HuH-7.5 (cell line): ENCODE results near the gene PPP6R3.
"Not testable (repeated sequence)": the region's sequence is repeated elsewhere in the genome, so short reads cannot be mapped to it uniquely, and the experiment has no call there.

Experiments used
- DNase-seq: peaks from one replicate; pipeline ENCODE4 v3.0.0; 2011; ENCODE audit warnings: low spot score

PPP6R3 gene

DNA sequence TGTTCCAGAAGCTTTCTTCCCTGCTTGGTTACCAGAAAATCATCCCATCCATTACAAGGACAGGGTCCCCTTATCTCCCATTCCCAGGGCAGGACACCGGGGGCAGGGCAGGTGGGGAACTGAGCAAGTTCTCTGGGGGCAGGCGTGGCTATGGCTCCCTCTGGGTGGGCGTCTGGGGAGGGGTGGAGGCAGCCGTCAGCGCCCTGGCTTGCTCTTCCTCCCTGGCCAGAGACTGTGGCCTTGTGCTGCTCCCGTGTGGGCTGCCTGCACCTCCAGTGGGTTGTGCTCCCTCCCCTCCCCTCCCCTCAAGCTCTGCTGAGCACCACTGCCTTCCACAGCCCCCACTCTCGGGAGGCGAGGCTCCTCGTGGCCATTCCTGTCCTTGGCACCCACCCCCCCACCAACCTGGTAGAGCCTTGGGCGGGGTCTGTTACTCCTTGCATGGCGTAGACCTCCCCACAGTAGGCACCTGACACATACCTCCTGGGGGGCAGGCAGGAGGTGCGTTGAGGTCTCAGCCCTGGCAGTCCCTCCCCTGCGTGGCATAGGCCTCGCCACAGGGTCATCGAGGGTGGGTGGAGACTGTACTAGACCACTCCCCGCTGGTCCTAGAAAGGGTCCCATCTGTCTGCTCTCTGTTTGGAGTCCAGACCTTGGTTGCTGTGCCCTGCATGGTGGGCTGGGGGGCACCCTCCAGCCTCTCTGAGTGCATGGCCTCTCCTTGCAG is 24.2 kb upstream of the PPP6R3 start:
- no peak for DNase-seq

DNA sequence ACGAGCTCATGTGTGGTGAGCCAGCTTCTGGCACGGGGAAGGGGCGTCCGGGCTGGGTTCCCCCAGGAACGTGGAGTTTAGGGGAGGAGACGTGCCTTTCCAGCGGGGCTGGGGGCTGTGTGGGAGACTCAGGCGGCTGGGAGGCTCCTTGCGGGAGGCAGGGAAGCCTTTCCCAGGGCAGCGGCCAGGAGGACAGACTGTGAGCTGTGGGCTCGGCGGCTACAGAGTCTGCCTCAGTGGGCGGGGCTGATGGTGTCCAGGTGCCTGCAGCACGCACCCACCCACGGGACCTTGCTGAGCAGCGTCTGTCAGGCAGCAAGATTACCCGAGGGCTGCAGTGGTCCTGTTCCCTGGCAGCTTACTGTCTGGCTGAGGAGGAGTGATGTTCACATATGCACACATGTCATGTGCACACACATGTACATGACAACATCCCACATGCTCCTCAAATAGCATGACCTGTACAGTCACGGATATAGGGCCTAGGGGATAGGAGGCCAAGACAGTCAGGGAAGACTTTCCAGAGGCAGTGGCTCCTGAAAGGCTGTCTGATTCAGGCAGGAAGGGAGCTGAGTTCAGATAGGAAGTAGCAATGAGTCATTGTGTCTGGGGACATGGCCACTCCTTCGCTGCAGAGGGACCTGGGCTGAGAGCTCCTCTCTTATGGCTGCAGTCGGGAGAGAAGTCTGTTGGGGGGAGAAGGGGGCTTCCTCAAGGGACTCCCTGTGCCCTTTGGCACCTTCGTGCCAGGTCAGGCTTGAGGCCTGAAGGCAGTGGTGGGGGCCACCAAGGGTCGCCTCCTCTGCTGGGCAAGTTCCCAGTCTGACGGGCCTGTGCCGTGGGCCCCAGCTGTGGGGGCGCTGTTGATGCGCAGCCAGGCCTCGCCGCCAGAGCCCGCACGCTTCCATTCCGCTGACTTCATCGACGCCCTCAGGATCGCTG is 23.3 kb upstream of the PPP6R3 start:
- no peak for DNase-seq

DNA sequence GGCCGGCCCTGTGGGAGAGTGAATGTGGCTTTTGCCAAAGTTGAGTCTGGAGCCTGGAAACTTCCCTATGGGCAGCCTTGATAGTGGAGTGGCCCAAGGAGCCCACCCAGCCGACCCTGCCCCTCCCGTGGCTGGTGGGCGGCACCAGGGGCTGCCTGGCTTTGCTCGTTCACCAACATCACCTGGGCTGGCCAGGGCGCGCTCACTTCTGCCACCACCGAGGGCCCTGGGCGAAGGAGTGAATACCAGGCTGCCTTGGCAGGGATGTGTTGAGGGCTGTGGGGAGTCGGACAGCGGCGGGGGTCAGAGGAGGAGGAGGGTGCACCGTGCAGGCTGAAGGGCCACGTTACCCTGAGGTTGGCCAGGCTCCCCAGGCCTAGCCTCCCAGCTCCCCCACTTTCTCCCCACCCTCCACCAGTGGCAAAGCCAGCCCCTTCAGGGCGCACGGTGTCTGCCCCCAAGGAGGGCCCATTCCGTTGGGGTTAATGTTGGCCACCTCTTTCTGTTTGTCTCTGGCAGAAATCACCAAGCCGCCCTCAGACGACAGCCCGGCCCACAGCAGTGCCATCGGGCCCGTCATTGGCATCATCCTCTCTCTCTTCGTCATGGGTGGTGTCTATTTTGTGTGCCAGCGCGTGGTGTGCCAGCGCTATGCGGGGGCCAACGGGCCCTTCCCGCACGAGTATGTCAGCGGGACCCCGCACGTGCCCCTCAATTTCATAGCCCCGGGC is 22.5 kb upstream of the PPP6R3 start:
- DNase-seq, result no peak

GRCh38 chr11:68438658-68439259 is 21.8 kb upstream of the PPP6R3 start:
- DNase-seq, result no peak

DNA sequence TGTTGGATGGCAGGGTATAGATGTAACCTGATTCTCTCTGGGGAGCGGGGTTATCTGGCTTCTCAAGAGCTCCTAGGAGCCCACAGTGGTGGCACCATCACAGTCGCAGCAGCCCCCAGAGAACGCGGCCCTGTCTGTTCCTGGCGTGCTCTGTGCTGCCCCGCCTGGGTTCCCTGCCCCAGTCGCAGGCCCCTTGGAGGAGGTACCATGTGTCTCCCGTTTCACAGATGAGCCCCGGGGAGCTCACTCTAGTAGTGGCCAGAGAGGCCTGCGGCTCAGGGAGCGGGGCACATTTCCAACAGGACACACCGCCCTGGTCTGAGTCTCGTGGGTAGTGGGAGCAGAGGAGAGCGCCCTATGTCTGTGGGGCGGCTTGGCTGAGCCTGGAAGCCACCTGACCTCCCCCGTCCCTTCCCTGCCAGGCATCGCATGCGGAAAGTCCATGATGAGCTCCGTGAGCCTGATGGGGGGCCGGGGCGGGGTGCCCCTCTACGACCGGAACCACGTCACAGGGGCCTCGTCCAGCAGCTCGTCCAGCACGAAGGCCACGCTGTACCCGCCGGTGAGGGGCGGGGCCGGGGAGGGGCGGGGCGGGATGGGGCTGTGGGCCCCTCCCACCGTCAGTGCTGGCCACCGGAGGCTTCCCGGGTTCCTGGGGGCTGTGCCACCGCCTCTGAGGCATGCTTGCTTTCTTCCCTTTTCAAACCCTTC is 21.0 kb upstream of the PPP6R3 start:
- no peak for DNase-seq

DNA sequence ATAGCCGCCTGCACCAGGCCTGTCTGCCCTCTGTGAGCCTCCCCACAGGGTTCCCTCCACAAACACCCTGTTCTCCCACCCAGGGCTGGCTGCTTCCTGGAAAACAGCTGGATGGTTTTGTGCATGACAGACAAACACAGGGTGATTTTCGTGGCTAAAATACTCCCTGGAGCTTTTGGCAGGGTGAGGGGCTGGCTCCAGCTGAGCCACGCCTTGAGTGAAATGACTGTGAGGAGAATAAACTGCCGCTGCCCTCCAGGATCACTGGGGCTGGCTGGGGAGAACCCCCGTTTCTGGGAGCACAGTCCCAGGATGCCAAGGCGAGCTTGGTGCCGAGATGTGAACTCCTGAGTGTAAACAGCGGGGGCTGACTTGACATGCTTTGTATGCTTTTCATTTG is 20.3 kb upstream of the PPP6R3 start:
- no peak for DNase-seq

DNA sequence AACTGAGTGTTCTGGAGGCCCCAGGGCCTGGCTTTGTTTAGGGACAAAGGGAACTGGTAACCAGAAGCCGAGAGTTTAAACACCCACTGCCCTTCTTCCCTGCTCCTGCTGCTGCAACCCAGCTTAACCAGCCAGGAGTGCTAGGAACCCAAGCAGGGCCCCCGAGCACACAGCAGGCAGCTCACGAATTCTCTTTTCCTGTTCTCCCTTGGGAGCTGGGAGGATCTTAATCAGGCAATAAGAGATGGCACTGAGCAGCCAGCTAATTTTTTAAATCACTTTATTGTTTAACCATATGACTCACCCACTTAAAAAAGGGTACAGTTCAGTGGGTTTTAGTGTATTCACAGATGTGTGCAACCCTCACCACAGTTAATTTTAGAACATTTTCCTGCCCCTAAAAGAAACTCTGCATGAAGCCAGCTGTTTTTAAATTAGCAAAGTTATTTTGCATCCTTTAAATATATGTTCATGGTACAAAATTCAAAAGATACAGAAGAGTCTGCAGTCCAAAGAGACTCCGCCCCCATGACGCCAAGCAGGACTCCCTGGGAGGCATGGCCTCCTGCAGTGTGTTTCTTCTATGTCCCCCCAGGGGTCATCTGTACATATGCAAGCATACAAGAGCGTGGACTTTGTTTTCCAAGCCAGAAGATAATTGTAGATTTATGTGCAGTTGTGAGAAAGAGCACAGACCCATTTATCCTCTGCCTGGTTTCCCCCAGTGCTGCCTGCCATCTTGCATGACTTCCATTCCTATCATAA is 18.9 kb upstream of the PPP6R3 start:
- DNase-seq, result no peak

DNA sequence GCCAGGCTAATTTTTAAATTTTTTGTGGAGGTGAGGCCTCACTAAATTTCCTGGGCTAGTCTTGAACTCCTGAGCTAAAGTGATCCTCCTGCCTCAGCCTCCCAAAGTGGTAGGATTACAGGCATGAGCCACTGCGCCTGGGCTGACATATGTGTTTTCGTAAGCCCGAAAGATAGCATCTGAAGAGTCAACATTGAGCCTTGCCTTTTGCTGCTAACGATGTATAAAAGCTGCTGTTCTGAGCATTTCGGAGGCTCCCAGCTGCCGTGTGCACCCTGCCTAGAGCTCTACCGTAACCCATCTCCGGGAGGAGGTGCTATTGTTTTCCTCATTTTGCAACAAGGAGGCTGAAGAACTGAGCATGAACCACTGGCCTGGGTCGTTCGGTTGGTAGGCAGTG is 18.1 kb upstream of the PPP6R3 start:
- no peak for DNase-seq

DNA sequence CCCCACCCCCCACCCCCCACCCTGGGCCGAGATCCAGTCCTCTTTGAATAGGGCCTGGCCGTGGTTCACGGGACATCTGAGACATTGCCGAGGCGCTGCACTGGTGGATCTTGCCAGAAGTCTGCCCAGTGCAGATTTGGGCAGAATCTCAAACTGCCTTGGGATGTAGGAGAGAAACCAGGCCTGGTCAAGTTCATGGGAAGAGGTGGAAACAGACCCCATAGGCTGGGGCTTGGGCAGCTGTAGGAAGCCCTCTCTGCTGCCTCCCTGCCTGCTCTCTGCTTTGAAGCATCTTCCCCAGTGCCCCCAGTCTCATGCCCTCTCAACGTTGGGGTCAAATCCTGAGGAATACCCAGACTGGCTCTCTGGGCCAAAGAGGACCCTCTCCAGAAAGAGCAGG is 16.0 kb upstream of the PPP6R3 start:
- DNase-seq, result no peak

DNA sequence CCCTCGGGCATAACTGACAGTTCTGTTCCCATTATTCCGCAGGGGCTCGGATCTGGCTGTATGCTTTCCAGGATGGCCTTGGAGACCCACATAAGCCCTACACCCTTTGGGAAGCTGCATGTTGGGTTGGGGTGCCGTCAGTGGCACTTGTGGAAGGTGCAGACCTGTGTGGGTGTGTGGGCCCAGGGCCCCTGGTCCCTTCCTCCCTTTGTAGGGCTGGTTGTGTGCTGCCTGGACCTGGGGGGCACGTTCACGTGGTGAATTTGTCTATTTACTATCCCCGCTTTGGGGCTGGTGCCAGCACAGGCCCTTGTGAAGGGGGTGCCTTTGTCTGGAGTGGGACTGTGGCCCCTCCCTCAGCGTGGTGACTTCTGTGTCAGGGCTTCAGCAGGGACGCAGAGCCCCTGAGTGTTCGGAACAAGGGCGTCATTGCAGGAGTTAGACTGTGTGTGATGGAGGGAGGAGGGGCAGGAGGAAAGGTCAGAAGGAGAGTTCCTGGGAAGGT is 15.0 kb upstream of the PPP6R3 start:
- no peak for DNase-seq

DNA sequence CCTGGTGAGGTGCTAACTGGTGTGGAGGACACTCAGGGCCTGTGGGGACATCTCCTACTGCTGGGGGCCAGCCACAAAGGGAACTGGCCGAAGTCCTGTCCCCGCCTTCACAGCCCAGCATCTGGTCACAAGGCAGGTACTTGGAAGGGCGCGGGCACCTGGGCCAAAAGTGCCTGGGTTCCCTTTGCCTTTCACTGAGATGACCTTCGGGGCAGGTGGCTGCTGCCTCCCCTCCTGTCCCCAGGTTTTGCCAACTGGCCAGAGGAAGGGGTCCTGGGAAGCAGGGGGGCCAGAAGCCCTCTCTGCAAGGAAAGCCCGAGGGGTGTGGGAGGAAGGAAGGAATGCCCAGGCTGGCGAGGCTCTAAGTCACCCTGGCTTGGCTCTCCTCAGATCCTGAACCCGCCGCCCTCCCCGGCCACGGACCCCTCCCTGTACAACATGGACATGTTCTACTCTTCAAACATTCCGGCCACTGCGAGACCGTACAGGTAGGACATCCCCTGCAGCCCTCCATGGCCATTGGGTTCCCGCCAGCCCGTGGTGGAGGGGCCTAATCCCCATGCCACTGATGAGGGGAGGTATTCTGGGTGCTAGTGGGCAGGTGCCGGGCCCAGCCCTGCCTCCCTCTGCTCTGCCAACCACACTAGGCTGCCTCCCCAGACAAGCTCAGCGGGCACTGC is 14.4 kb upstream of the PPP6R3 start:
- no peak for DNase-seq

GRCh38 chr11:68447015-68447801 is 13.3 kb upstream of the PPP6R3 start:
- DNase-seq, result peak; percentile 99

GRCh38 chr11:68447914-68448313 is 12.6 kb upstream of the PPP6R3 start:
- DNase-seq, result not testable (repeated sequence)

- no peak for DNase-seq
Measured at GRCh38 chr11:68448604-68449011, 11.9 kb upstream of the PPP6R3 start.

- no peak for DNase-seq
Measured at GRCh38 chr11:68449951-68450350, 10.6 kb upstream of the PPP6R3 start.

DNA sequence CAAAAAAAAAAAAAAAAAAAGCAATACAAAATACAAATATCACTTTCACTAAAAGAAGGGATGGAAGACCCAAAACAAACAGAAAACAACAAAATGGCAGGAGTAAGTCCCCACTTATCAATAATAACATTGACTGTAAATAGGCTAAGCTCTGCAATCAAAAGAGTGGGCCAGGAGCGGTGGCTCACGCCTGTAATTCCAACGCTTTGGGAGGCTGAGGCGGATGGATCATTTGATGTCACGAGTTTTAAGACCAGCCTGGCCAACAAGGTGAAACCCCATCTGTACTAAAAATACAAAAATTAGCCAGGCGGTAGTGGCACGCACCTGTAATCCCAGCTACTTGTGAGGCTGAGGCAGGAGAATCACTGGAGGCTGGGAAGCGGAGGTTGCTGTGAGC is 9.8 kb upstream of the PPP6R3 start:
- no peak for DNase-seq

DNA sequence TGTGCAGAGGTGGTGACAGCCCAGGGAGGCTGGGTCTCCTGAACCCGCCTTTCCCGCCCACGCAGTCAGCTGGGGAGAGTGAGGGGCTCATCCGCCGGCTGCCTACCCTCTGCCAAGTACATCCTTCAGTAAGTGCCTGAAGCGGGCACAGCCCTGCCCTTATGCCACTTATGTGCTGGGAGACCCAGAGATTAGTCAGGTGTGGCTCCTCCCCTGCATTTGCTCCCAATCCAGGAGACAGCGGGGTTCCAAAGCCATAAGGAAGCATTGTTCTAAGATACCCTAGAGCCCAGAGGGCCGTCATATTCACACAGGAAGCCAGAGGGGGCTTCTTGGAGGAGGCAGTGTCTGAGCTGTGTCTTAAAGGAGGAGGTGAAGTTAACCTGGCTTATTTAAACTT is 5.8 kb upstream of the PPP6R3 start:
- DNase-seq, result no peak

GRCh38 chr11:68455485-68455884 is 5.1 kb upstream of the PPP6R3 start:
- DNase-seq, result no peak

DNA sequence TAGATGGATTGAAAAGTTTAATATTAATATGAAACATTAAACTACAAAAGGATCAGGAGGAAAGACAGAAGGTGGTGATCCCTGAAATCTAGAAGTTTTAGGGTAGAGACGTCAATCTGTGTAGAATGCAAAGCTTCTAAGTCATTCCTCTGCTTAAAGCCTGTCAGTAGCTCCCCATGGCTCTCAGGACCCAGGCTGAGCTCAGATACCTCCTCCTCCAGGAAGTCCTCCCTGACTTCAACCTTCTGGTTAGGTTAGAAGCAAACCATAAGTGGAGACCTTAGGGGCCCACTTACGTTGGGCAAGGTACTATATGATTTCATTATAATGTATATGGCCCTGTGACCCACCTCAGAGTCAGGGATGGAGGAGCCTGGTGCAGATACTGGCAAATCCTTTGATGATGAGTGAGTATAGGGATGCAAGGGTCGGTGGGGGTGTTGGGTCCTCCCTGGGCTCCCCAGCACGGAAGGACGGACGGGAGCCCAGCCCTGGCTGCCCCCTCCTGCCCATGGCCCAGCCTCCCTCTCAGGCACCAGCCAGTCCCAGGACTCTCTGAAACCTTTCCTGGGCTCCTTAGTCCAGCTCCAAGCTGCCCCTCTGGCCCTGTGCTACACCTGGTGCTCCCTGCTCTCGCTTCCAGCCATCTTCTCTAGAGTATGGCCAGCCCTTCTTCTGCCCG is 3.2 kb upstream of the PPP6R3 start:
- peak; percentile 6 for DNase-seq
